Chondrocyte (in vitro differentiated cells): ENCODE results near the gene PSMD11. TPM values are rescaled to one million over a fixed set of nuclear protein-coding genes. Genes with fewer than 3 reads are reported as not detected.
A peak's percentile ranks its signal among the peaks of the same experiment; 100 is the strongest.

ENCODE experiments used
- DNase-seq: peaks from one replicate; pipeline ENCODE4 v3.0.0; 2021; ENCODE audit warnings: mixed read lengths, low spot score
- H3K27ac Mint-ChIP-seq: one replicate; pipeline ENCODE4 v1.8.0; 2021; ENCODE audit warnings: mild to moderate bottlenecking, moderate library complexity, mixed read lengths; ENCODE audit not compliant: unreplicated experiment
- H3K27me3 Mint-ChIP-seq: 2 replicates; pipeline ENCODE4 v1.8.0; 2021; ENCODE audit warnings: low read depth, mixed read lengths
- H3K36me3 Mint-ChIP-seq: 2 replicates; pipeline ENCODE4 v1.8.0; 2021; ENCODE audit warnings: low read depth, mixed read lengths
- H3K4me1 Mint-ChIP-seq: 2 replicates; pipeline ENCODE4 v1.8.0; 2021; ENCODE audit warnings: low read depth, mild to moderate bottlenecking, mixed read lengths
- H3K4me3 Mint-ChIP-seq: one replicate; pipeline ENCODE4 v1.8.0; 2021; ENCODE audit warnings: mild to moderate bottlenecking, moderate library complexity, mixed read lengths; ENCODE audit not compliant: unreplicated experiment
- H3K9me3 Mint-ChIP-seq: 2 replicates; pipeline ENCODE4 v1.8.0; 2021; ENCODE audit warnings: low read depth, mixed read lengths
- total RNA-seq: library from RNA; stranded (reverse); gene quantifications from 3 replicates; pipeline ENCODE4 v1.2.1, GENCODE V29; 2021
- TF ChIP-seq, protein P1 (sequence below): fragments of 200-600 bp; sonication (generic); IDR thresholded peaks from 2 replicates; pipeline ENCODE4 v1.5.0; 2021; ENCODE audit warnings: antibody characterized with exemption, mild to moderate bottlenecking, moderate library complexity

Gene PSMD11
- total RNA-seq, 1 donor from 2014 or later, result 80.7 TPM

DNA sequence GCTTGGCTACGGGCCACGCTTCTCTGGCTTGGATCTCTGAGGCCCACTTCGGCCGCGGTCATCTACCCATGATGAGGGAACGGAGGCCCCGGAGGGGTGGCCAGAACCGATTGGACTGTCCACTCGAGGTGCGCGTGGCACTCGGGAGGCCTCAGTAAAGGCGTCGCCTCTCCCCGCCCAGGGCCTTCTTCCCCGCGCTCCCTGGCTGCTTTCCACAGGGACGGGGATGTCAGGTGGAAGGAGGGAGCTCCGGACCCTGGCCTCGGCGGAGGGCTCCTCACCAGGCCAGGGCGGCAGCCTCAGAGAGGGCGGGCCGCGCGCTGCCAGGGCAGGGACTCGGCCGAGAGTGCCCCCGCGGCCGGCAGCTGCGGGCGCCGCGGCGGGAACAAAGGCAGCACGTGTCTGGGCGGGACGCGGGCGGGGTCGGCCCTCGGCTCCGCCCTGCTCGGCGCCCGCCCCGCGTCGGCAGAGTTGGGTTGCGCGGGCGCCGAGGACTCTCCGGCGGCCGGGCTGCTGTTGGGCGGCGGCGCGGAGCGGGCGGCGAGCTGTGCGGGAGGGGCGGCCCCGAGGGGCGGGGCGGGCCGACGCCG is 41.9 kb downstream of the PSMD11 start:
- peak overlapping the region; percentile 36 for H3K27ac Mint-ChIP-seq

DNA sequence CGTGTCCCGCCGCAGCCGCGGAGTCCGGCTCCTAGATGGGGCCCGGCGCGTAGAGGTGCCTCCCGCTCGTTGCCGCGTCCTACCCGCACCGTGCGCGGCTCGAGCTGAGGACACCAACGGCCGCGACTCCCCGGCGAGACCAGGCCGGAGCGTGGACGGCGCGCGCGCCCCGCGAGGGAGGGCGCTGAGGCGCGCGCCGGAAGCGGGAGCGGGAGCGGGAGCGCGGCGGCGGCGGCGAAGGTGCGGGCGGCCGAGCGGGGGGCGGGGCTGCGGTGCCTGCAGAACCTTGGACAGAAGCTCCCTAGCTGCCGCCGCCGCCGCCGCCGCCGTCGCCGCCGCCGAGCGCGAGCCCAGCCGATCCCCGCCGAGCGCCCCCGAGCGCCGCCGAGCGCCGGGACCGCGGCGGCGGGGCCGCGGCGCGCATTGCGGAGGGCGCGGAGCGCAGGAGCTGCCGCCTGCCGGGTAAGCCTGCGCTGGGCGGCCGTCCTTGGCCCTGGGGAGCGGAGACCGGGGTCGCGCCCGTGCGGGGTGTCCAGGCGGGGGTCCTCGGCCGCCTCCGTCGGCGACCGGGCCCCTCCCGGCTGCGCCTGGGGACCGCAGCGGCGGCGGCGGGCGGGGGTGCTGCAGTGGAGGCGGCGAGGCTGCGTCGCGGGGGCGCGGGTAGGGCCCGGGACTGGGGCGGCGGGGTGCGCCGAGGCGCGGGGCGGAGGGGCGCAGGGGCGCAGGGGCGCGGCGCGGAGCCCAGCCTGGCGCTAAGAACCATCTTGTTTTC is 42.6 kb downstream of the PSMD11 start, which contains the start of gene CDK5R1:
TSS of gene CDK5R1 (plus strand) at position 293 of the 772 bp plus-strand sequence. CDS start 628 bp downstream, outside the sequence.
- Mint-ChIP-seq H3K9me3 (no peaks in the 10 kb centered on the region), H3K36me3 (no peaks in the 10 kb centered on the region), H3K27me3 (no peaks in the 10 kb centered on the region), H3K4me1 (peaks cover 28% of the 10 kb centered on the region), H3K27ac (peak within 1 kb of the TSS; percentile 36), H3K4me3 (peak within 1 kb of the TSS; percentile 74)
- peak; percentile 68 for DNase-seq
- TF ChIP-seq, protein P1, sequence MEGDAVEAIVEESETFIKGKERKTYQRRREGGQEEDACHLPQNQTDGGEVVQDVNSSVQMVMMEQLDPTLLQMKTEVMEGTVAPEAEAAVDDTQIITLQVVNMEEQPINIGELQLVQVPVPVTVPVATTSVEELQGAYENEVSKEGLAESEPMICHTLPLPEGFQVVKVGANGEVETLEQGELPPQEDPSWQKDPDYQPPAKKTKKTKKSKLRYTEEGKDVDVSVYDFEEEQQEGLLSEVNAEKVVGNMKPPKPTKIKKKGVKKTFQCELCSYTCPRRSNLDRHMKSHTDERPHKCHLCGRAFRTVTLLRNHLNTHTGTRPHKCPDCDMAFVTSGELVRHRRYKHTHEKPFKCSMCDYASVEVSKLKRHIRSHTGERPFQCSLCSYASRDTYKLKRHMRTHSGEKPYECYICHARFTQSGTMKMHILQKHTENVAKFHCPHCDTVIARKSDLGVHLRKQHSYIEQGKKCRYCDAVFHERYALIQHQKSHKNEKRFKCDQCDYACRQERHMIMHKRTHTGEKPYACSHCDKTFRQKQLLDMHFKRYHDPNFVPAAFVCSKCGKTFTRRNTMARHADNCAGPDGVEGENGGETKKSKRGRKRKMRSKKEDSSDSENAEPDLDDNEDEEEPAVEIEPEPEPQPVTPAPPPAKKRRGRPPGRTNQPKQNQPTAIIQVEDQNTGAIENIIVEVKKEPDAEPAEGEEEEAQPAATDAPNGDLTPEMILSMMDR, result no peak

More for the DNA sequence above, 41.9 kb downstream of the PSMD11 start:
- H3K36me3 Mint-ChIP-seq, result peaks cover 4% of the 10 kb centered on the region
- peak overlapping the region; percentile 62 for H3K4me3 Mint-ChIP-seq
- H3K4me1 Mint-ChIP-seq, result peaks cover 28% of the 10 kb centered on the region
- no peak for DNase-seq
- TF ChIP-seq, protein P1, result no peak
- no peaks in the 10 kb centered on the region for H3K9me3 Mint-ChIP-seq
- no peaks in the 10 kb centered on the region for H3K27me3 Mint-ChIP-seq

DNA sequence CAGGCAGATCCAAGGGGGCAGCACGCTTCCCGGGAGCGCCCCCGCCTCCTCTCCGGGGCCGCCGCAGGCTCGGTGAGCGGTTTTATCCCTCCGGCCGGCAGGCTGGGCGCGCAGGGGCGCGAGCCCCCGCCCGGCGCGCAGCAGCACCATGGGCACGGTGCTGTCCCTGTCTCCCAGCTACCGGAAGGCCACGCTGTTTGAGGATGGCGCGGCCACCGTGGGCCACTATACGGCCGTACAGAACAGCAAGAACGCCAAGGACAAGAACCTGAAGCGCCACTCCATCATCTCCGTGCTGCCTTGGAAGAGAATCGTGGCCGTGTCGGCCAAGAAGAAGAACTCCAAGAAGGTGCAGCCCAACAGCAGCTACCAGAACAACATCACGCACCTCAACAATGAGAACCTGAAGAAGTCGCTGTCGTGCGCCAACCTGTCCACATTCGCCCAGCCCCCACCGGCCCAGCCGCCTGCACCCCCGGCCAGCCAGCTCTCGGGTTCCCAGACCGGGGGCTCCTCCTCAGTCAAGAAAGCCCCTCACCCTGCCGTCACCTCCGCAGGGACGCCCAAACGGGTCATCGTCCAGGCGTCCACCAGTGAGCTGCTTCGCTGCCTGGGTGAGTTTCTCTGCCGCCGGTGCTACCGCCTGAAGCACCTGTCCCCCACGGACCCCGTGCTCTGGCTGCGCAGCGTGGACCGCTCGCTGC is 43.3 kb downstream of the PSMD11 start:
- peak overlapping the region; percentile 74 for H3K4me3 Mint-ChIP-seq
- TF ChIP-seq, protein P1, result peak; percentile 44
- H3K4me1 Mint-ChIP-seq, result peaks cover 28% of the 10 kb centered on the region
- no peaks in the 10 kb centered on the region for H3K9me3 Mint-ChIP-seq
- H3K27me3 Mint-ChIP-seq, result no peaks in the 10 kb centered on the region
- no peaks in the 10 kb centered on the region for H3K36me3 Mint-ChIP-seq
- no peak overlapping the region for H3K27ac Mint-ChIP-seq
- DNase-seq, result peak; percentile 92

DNA sequence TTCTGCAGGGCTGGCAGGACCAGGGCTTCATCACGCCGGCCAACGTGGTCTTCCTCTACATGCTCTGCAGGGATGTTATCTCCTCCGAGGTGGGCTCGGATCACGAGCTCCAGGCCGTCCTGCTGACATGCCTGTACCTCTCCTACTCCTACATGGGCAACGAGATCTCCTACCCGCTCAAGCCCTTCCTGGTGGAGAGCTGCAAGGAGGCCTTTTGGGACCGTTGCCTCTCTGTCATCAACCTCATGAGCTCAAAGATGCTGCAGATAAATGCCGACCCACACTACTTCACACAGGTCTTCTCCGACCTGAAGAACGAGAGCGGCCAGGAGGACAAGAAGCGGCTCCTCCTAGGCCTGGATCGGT is 43.9 kb downstream of the PSMD11 start:
- DNase-seq, result no peak
- TF ChIP-seq, protein P1, result no peak
- Mint-ChIP-seq H3K36me3 (no peaks in the 10 kb centered on the region), H3K4me3 (peak overlapping the region; percentile 74), H3K9me3 (no peaks in the 10 kb centered on the region), H3K4me1 (peaks cover 24% of the 10 kb centered on the region), H3K27ac (no peak overlapping the region), H3K27me3 (no peaks in the 10 kb centered on the region)

DNA sequence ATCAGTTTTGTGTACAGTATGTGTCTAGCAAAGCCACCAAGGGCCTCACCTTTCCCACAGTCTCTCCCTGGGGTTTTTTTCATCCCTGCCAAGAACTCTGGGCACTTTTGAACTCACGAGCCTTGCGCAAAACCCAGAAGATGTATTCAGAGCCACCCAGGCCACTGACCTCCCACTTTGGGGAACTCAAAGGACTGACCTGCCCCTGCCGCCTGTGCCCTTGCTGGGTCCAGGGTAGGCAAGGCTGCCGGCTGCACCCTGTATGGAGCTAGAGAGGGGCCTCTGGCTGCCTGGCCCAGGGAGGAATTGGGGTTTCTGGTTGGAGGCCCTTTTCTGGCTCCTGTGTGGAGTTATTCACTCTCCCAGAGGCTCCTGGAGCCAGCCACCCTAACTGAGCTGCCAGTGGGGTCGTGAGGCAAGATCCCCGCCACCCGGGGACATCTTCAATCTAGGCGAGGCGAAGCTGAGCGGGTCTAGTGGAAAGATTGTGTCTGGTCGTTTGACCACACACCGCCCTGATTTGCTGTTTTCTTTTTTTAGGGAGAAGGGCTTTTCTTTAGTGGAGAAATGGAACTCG is 44.4 kb downstream of the PSMD11 start:
- TF ChIP-seq, protein P1, result no peak
- no peaks in the 10 kb centered on the region for H3K9me3 Mint-ChIP-seq
- H3K4me3 Mint-ChIP-seq, result no peak overlapping the region
- DNase-seq, result peak; percentile 68
- no peaks in the 10 kb centered on the region for H3K36me3 Mint-ChIP-seq
- H3K27me3 Mint-ChIP-seq, result no peaks in the 10 kb centered on the region
- H3K4me1 Mint-ChIP-seq, result peaks cover 19% of the 10 kb centered on the region
- no peak overlapping the region for H3K27ac Mint-ChIP-seq
